Kidney (tissue), 14 donors: ENCODE results near the gene PPDPF. TPM values are rescaled to one million over a fixed set of nuclear protein-coding genes. Genes with fewer than 3 reads are reported as not detected.

Experiments used
- DNase-seq, 5 donors: peaks; one replicate each; pipeline ENCODE4 v3.0.0-alpha.2; 2013 to 2020
- FAIRE-seq: peaks from 2 replicates; lab custom pipeline; 2012; peaks lifted over from hg19 to GRCh38; lab: Jason Lieb, UNC
- H3K27ac ChIP-seq, 2 donors: one replicate each; pipeline ENCODE4 v1.7.0; 2013; ENCODE audit warnings: low read depth in 2 of 2, low read length in 2 of 2, inconsistent platforms in 1 of 2
- H3K27me3 ChIP-seq: one replicate; pipeline ENCODE4 v1.7.1; 2013; ENCODE audit warnings: low read length, inconsistent platforms; ENCODE audit not compliant: control insufficient read depth, insufficient read depth
- H3K36me3 ChIP-seq, 3 donors: one replicate each; pipeline versions ENCODE4 v1.7.0 to v1.7.1; 2013; ENCODE audit warnings: low read length in 3 of 3, control low read depth in 1 of 3, inconsistent platforms in 1 of 3; ENCODE audit not compliant: insufficient read depth in 3 of 3, control insufficient read depth in 2 of 3
- H3K4me1 ChIP-seq, 3 donors: one replicate each; pipeline versions ENCODE4 v1.7.0 to v1.7.1; 2013; ENCODE audit warnings: low read length in 3 of 3, inconsistent platforms in 1 of 3, low read depth in 1 of 3; ENCODE audit not compliant: control insufficient read depth in 2 of 3, insufficient read depth in 2 of 3
- H3K4me3 ChIP-seq, 3 donors: one replicate each; pipeline versions ENCODE4 v1.7.0 to v1.8.1; 2013; ENCODE audit warnings: low read length in 3 of 3, control low read depth in 1 of 3, inconsistent platforms in 1 of 3
- H3K9ac ChIP-seq, 3 donors: one replicate each; pipeline versions ENCODE4 v1.7.0 to v1.7.1; 2013; ENCODE audit warnings: low read length in 3 of 3, control low read depth in 1 of 3, inconsistent platforms in 1 of 3
- H3K9me3 ChIP-seq, 3 donors: one replicate each; pipeline versions ENCODE4 v1.7.0 to v1.7.1; 2013; ENCODE audit warnings: low read length in 3 of 3, control low read depth in 1 of 3, inconsistent platforms in 1 of 3; ENCODE audit not compliant: control insufficient read depth in 2 of 3, insufficient read depth in 1 of 3
- intact Hi-C: fragments of 100-400 bp; cut with DNase I; formaldehyde crosslinking; loops from one replicate; pipeline ENCODE4 v1.11.1; 2022
- polyA plus RNA-seq: library from polyadenylated mRNA; stranded (reverse); fragments of 350-450 nt; fragmentation: Illumina TruSeq; extraction: RNeasy Lipid Tissue Mini Kit (QIAGEN cat#74804); gene quantifications from one replicate; pipeline ENCODE4 v1.2.3, GENCODE V29; 2014; ENCODE audit warnings: low read depth, low replicate concordance; ENCODE audit not compliant: insufficient read depth
- total RNA-seq: library from RNA; stranded (reverse); fragmentation: NEBNext Ultra II Directional; extraction: Animal tissue kit (Norgen Biotek cat#: 25700); gene quantifications from one replicate; pipeline ENCODE4 v1.2.1, GENCODE V29; 2021
- TF ChIP-seq, protein P1 (sequence below): IDR thresholded peaks from 3 replicates; pipeline ENCODE4 v1.5.1; 2012; ENCODE audit warnings: mild to moderate bottlenecking, moderate library complexity, borderline replicate concordance; ENCODE audit not compliant: insufficient read depth; ENCODE audit errors: extremely low read depth
- donor health status: control.
- donor health status: control.
- donor health status: control.
- donor health status: control.
- donor health status: control.
- donor health status: DM: yes; HTN: yes; CAD: no.
- donor health status: Normal renal cell carcinoma (clear cell type).

PPDPF gene
- total and polyA plus RNA-seq, 2 donors from 2014 or later = 578 to 961 TPM

DNA sequence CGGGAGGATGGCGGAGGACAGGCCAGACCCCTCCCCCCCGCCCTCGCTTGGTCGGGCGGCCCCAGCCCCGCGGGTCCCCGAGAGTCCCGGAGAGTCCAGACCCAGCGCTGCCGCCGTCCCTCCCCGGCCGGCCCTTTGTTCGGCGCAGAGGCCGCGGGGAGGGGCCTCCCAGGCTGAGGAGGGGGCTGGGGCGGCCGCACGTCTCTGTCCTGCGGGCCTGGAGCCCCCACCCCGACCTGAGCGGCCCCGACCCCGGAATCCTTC, 48.9 kb upstream of the PPDPF start:
- intact Hi-C loops = no loop called here
- TF ChIP-seq, protein P1, sequence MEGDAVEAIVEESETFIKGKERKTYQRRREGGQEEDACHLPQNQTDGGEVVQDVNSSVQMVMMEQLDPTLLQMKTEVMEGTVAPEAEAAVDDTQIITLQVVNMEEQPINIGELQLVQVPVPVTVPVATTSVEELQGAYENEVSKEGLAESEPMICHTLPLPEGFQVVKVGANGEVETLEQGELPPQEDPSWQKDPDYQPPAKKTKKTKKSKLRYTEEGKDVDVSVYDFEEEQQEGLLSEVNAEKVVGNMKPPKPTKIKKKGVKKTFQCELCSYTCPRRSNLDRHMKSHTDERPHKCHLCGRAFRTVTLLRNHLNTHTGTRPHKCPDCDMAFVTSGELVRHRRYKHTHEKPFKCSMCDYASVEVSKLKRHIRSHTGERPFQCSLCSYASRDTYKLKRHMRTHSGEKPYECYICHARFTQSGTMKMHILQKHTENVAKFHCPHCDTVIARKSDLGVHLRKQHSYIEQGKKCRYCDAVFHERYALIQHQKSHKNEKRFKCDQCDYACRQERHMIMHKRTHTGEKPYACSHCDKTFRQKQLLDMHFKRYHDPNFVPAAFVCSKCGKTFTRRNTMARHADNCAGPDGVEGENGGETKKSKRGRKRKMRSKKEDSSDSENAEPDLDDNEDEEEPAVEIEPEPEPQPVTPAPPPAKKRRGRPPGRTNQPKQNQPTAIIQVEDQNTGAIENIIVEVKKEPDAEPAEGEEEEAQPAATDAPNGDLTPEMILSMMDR = no peak
- H3K27ac ChIP-seq = no peak overlapping the region
- no peak for DNase-seq
- H3K9me3 ChIP-seq = no peaks in the 10 kb centered on the region
- H3K4me1 ChIP-seq = no peaks in the 10 kb centered on the region
- H3K4me3 ChIP-seq = no peak overlapping the region
- peaks cover 13% of the 10 kb centered on the region for H3K27me3 ChIP-seq
- FAIRE-seq = no peak
- H3K36me3 ChIP-seq = no peaks in the 10 kb centered on the region
- no peak overlapping the region for H3K9ac ChIP-seq

- H3K9ac ChIP-seq = no peak within 1 kb of the TSS
- no peaks in the 10 kb centered on the region for H3K4me1 ChIP-seq
- TF ChIP-seq, protein P1 = no peak
- H3K9me3 ChIP-seq = no peaks in the 10 kb centered on the region
- intact Hi-C loops = no loop called here
- no peaks in the 10 kb centered on the region for H3K36me3 ChIP-seq
- no peak within 1 kb of the TSS for H3K4me3 ChIP-seq
- peaks cover 13% of the 10 kb centered on the region for H3K27me3 ChIP-seq
- no peak within 1 kb of the TSS for H3K27ac ChIP-seq
- FAIRE-seq = no peak
- no peak for DNase-seq
These were observed 48.4 kb upstream of the PPDPF start, which contains the start of gene KCNQ2 for GRCh38 chr20:63471981-63472831. Gene KCNQ2, minus strand, starts transcription at chr20:63472655. Its CDS starts 192 bp downstream, at chr20:63472463.

DNA sequence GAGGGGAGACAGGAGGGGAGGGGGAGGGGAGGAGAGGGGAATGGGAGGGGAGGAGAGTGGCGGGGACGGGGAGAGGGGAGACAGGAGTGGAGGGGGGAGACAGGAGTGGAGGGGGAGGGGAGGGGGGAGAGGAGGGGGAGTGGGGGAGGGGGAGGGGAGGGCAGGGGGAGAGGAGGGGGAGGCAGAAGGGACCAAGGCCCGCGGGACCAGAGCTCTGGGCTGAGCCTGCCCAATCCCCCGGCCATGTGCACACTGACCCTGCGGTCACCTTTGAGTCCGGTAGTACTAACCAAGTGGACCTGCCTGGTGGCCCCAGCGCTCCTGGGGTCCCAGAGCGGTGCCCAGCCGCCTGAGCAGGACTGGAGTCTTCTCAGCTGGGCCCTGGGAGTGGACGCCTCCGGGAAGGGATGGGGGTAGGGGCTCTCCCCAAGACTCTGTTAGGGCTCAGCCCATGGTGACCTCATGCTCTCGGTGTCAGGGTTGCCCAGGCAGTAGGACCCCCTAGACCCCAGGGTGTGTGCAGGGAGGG, 47.6 kb upstream of the PPDPF start:
- FAIRE-seq = no peak
- intact Hi-C loops = no loop called here
- TF ChIP-seq, protein P1 = no peak
- Histone ChIP-seq H3K9me3 (no peaks in the 10 kb centered on the region), H3K36me3 (no peaks in the 10 kb centered on the region), H3K27me3 (peaks cover 13% of the 10 kb centered on the region), H3K4me1 (no peaks in the 10 kb centered on the region), H3K4me3 (no peak overlapping the region), H3K9ac (no peak overlapping the region), H3K27ac (no peak overlapping the region)
- no peak for DNase-seq
